Fibroblast of the conjunctiva (primary cell): ENCODE results near the gene RAB6A.
A peak's percentile ranks its signal among the peaks of the same experiment; 100 is the strongest.

Experiments used
- DNase-seq: peaks from one replicate; pipeline ENCODE4 v3.0.0-alpha.2; 2010; ENCODE audit warnings: low read depth

Gene RAB6A

DNA sequence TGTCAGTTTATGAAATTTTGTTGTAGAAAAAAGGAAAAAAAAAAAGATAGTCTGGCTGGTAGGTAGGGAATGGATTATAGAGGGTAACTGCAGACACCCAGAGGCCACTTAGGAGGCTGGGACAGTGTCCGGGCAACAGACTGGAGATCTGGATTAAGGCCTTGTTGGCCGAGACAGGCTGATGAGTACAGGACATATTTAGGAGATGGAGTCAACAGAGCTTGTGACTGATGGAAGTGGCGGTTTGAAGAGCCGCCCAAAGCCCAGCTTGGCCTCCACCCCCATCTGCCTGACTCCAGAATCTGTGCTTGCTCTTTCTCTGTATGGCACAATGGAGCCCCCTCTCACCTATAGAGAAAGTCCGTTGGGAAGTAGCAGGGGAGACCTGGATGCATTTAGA is 106.9 kb downstream of the RAB6A start:
- DNase-seq, result no peak

DNA sequence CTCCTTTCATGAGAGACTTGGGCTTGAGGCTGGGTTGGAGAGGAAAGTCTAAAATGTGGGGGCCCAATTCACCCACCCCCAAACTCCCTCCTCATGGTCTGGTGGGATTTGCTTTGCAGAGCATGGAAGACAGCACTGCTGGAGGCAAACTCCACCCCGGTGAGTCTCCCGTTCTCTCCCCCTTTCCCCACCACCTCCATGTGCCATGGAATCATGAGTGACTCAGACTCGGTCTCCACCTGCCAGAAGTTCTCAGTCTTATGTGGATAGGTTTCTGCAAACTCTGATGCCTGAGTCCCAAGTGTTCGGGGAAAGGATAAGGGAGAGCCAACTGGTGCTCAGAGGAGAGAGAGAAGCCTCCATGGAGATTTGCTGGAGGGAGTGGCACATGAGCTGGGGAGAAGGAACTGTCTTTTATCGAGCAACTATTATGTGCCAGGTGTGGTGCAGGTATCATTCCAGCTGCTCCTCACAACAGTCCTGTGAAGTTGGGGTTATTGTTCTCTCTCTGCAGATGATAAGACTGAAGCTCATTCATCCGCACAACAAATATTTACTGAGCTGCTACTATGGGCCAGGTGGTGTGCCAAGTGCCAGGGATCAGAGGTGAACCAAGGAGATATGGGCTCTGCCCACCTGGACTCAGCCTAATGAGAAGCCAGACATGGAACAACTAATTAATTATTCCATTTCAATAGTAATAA is 107.9 kb downstream of the RAB6A start:
- DNase-seq, result no peak

DNA sequence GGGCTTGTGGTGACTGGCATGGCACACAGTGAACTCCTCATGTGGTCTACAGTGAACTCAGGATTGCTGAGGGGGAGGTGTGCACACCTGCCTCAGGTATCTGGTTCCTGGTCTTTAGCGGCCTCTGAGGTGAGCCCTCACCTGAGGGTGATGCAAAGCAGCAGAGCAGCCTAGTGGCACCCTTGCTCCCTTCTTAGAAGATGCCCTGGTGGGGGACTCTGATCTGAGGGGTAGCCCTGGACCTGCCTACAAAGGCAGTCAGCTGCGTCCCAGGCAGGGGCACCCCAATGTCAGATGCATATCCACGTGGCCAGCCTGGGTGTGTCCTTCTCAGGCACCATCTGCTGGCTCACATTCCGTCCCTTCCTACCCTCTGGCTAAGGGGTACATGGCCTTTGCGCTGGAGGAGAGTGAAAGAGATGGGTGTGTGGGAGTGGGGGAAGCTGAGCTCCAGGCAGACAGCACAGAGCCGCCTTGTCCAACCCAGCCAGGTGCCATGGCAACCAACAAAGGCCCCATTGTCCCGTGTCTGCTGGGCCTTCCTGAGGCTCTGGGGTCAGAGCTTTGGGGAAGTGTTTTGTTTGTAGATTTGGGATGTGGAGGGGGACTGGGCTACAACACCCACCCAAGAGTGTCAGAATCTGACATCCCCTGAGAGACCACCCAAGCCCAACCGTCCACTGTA is 108.7 kb downstream of the RAB6A start:
- DNase-seq, result no peak

DNA sequence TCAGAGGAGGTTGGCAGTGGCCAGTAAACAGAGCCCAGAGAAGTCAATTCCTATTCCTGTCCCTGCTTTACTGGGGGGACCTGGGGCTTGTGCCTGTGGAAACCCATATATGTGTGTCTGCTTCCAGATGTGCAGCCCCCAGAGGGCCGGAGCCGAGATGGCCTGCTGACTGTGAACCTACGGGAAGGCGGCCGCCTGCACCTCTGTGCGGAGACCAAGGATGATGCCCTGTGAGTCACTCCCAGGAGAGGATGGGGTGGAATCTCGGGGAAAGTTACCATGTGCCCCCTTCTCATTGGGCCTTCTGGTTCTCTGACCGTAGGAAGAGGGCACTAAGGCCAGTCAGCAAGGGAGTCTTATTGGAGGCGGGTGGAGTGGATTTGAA is 109.2 kb downstream of the RAB6A start:
- DNase-seq, result no peak

DNA sequence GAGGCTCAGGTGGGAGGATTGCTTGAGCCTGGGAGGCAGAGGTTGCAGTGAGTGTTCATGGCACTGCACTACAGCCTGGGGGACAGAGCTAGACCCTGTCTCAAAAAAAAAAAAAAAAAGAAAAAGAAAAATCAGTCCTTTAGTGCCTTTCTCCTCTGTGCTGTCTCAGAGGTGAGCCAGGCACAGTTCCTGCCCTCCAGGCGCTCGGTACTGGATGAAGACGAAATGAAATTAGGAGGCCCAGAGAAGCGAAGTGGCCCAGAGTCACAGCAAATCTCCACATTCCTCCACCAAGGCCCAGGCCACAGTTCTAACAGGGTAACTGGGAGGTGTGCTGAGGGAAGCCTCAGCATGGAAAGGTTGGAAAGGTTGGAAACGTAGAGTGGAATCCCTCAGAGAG is 109.6 kb downstream of the RAB6A start:
- no peak for DNase-seq

DNA sequence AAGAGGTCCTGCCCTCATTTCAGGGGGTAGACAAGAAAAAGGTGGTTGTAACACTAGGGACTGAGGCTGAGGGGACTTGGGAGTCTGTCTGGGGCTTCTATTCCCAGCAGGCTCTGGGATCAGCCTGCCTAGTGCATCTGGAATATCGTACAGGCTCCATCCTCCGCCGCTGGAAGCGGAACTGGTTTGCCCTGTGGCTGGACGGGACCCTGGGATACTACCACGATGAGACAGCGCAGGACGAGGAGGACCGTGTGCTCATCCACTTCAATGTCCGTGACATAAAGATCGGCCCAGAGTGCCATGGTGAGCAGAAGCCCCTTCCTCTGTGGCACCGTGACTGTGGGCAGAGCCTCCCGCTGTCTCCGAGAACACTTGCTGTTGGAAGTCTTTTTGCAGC is 110.5 kb downstream of the RAB6A start:
- no peak for DNase-seq

DNA sequence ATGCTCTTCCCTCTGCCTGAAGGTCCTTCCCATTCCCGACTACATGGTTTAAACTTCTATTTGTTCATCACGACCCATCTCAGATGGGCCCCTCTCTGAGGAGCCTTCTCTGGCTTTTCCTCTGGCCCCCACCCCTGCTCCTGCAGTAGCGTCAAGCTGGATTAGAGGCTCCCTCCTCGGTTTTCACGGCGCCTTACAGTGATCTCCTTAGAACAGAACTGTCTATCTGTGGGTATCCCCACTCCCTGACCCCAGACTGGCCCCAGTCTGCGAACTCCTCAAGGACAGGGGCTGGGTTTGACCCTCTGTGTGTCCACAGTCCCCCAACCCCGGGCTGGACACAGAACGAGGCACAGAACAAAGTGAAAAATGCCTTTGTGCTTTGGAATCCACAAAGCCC is 111.7 kb downstream of the RAB6A start:
- DNase-seq, result no peak

DNA sequence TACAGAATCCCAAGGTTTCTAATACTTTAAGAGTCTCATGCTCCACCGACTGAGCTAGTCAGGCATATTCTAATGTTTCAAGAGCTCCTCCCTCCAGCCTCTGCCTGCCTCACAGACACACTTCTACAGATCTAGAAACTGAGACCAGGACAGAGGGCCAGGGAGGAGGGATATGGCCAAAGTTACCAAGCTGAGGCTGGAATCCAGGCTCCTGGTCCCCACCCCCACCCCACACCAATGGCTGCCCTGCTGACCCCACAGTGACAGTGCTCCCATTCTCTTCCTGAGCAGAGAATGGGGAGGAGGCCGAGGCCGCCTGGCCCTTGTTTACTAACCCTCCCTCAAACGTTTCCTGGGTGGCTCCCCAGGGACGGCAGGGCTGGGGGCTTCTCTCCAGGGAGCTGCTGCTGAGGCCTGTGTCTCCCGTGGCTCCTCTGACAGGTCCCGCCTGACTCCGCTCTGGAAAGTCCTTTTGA is 112.3 kb downstream of the RAB6A start:
- no peak for DNase-seq

DNA sequence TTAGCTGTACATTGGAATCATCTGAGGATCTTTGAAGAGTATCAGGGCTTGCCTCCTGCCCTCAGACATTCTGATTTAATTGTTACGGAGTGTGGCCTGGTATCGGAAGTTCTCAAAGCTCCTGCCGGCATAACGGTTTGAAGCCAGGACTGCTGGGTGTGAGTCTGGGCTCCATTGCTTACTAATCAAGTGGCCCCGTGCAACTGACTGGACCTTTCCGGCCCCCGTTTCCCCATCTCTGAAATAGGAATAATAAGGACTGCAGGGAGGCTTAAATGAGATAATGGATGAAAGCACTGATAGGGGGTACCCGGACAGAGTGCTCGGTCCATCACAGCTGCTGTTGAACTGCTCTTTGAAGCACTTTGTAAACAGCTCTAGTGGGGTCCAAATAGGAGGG is 112.8 kb downstream of the RAB6A start:
- DNase-seq, result no peak

DNA sequence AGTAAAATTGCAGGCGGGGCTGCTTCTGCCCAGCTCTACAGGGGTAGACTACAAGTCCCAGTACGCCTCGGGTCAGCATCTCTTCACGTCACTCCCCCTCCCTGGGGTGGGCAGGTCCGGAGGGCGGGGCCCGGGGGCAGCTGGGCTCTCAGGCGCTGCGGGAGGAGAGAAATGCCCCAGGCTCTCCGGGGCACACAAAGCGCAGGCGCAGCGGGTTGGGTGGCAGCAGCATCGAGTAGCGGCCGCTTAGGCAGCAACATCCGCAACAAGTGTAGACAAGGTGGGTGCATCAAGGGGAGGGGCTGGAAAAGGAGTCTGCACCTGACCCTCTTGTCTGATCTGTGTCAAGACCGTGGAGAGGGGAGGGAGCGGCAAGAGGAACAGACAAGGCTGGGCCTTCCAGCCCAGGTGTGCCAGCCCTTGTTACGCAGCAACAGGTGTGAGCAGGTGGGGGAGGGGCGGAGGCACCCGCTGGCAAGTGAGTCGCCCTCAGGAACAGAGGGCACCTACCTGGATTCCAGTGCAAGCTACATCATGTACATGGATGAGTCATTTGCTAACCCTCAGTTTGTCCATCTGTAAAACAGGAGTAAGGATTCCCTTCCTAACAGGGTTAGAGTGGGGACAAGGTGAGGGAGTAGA is 113.3 kb downstream of the RAB6A start:
- DNase-seq, result peak; percentile 60

DNA sequence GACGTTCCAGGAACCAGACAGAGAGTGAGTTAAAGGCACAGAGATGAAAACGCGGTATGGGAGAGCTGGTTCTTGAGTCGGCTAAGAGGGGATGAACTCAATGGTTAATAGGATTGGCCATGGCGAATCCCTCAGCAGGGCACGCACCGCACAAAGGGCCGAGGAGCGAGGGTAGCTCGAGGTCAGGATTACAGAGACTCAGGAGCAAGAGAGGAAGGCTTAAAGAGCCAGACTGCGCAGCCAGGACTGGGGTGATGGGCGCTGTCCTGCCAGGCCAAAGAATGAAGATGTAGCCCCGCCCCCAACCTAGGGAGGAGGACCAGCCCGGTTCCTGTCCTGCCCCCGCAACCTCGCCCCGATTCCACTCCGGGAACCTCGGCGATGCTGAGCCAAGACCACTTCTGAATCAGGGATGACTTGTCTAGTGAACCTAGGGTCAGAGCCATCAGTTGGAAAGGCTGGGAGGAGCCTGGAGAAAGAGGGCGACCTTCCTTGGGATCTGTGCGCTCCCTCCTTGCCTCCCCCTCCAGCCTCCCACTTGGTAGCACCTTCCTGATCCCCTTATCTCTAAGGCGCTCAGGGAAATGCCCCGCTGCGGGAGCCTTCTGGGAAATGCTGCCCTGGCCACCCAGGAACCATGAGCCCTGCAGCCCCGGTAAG is 114.8 kb downstream of the RAB6A start, which contains the start of gene PLEKHB1:
Gene PLEKHB1, plus strand, starts transcription at position 610 of the 660 bp plus-strand sequence. Its CDS starts 28 bp downstream, at position 638.
- no peak for DNase-seq

DNA sequence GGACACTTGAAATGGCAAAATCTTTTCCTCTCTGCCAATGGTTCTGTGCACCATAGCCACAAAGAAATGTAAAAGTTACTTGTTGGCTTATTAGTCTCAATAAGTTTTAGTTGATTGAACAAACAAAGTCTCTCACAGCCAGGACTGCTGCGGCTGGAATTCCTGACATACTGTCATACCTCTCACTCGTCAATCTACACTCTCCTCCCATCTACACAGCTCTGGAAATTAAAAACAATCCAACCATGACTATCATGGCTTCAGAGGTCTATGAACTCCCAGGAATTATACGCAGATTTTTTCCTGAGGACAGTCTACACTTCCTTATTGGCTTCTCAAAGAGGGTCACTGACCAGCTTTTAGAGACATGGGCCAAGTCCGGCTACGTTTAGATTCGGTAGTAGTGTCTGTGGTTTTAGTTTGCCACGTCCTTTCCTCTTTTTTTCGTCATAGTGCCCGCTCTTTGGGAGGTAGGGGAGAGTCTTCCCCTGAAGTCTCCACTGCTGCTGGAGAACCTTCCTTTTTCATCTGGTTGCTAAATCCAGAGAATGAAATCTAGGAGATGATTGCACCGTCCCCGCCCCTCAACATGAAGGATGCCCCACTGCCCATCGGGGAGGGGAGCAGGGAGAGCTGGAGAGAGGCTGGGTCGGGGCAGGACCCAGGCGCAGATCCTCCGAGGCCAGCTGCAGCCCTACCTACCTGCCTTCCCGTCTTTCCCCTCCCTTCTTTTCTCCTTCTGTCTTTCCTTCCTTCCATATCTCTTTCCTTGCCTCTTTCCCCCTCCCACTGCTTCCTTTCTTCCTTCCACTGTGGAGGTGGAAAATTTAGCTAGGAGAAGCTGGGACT is 115.5 kb downstream of the RAB6A start:
- DNase-seq, result no peak

DNA sequence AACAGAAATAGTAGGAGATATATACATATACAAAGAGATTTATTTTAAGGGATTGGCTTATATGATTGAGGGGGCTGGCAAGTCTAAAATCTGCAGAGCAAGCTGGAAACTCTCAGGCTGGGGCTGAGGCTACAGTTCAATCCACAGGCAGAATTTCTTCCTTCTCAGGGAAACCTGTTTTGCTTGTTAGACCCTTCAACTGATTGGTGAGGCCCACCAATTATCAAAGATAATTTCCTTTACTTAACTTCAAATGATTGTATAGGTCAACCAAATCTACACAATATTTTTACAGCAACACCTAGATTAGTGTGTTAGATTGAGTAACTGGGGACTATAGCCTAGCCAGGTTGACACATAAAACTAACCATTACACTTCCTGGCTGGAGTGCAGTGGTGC is 119.2 kb downstream of the RAB6A start:
- DNase-seq, result no peak

DNA sequence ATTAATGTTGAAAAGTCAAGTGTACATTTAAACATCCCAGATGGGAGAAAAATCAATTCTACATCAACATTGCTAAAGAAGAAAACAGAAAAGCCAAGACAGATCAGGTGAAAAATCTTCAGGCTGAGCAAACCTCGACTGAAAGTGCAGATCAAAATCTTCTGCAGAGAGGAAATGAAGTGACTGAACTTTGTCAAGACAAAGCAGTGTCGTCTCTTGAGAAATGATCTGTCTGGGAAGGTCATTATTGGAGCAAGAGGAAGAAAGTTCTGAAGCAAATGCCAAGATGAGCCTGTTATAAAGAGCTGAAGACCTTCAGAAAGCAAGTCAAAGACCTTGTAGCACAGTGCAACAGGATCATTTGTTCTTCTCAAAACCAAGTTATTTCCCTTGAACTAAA is 120.3 kb downstream of the RAB6A start:
- no peak for DNase-seq

DNA sequence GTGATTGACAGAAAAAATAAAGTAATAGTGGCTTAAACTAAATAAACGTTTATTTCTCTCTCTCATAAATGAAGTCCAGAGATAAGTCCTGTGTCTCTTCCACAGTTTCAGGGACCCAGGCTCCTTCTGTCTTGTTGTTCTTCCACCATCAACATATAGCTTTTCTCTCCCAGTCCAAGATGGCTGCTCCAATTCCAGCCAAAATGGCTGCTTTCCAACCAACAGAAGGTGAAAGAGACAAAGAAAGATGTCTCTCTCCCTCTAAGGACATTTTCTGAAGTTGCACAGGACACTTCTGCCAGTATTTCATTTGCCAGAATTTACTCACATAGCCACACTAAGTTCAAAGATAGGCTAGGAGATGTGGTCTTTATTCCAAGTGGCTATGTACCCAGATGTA is 123.9 kb downstream of the RAB6A start:
- DNase-seq, result no peak

DNA sequence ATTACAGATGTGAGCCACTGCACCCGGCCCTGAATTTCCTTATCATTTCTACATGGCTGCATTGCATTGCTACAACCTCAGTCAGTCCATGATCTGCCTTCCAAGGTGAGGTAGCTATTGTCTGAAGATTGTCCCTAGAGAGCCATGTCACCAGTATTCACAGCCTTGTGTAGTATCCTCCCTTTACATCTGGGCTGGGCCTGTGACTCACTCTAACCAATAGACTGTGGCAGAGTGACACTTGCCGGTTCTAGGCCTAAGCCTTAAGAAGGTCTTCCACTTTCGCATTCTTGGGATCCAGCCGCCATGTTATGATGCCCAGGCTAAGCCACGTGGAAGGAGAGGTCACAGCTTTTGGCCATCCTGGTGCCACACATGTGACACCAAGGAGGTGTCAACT is 124.6 kb downstream of the RAB6A start:
- DNase-seq, result no peak

DNA sequence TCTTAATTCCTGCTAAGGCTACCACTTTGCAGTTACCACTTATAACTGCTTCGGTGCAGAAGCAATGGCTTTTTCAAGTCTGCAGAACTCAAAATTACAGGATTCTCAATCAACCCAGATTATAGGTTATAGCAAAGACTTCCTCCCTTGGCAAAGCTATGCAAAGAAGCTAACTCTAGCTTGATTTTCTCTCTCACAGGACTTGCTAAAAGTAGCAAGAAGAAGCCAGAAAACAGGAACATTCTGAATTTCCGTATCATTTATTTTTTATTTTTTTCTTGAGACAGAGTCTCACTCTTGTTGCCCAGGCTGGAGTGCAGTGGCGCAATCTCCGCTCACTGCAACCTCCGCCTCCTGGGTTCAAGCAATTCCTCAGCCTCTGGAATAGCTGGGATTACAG is 125.2 kb downstream of the RAB6A start:
- no peak for DNase-seq

DNA sequence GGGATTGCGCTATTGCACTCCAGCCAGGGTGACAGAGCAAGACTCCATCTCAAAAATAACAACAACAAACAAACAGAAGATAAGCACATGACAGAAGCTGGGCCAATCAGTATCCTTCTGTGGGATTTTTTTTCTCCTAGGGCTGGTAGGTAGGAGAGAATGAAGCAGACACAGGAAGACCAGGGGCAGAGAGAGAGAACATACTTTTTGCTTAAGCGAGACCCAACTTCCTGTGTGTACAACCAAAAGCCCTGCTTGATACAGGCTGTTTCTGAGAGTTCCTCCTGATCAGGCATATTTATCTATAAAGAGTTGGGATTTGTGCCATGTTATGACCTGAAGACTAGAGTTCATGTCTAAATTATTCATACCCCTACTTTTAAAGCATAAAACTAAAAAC is 126.9 kb downstream of the RAB6A start:
- DNase-seq, result no peak

DNA sequence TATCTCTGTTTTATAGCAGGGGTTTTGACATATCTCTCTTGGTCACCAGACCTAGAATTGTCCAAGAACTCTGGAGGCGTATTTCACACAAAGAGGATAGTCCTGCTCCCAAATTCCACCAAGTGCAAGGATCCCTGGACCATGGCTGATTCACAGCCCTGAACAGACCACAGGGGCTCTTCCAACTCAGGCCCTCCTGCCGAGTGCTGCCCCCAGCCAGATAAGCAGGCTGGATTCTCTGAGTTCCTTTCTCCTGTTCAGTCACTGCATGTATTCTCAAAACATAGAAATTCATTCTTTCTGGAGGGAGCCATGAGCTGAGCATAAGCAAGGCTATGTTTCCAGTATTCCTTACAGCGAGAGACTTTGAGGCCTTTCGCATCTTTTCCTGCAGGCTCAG is 127.9 kb downstream of the RAB6A start:
- DNase-seq, result no peak

DNA sequence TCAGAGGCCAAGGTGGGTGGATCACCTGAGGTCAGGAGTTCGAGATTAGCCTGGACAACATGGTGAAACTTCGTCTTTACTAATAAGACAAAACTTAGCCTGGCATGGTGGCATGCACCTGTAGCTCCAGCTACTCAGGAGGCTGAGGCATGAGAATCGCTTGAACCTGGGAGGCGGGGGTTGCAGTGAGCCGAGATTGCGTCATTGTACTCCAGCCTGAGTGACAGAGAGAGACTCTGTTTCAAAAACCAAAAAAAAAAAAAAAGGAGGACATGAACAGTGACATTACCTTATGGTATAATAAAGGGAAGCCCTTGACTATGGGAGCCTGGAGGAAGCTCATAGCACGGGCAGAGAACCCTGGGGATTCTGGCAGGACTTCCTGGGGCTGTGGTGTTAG is 131.0 kb downstream of the RAB6A start:
- DNase-seq, result no peak

DNA sequence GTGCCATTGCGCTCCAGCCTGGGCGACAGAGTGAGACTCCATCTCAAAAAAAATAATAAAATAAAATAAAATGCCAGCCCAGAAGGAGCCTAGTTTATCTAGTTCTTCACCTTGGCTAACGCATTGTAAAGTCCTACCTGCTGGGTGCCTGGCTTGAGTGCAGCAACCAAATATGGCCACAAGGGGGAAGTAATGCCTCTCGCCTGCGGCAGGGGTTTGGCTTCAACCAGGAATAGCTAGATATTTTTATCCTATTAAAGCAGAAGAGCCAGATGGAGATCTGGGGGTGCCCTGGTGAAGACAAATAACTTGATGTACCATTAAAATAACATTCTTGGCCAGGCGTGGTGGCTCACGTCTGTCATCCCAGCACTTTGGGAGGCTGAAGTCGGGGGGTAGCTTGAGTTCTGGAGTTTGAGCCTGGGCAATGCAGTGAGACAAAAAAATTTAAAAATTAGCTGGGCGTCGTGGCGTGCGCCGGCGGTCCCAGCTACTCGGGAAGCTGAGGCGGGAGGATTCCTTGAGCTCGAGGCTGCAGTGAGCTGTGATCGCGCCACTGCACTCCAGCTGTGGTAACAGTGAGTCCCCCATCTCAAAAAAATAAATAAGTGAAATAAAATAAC is 135.1 kb downstream of the RAB6A start:
- DNase-seq, result peak; percentile 33
